ENCODE measurements around the gene INHBA. TPM values are rescaled to one million over a fixed set of nuclear protein-coding genes. Genes with fewer than 3 reads are reported as not detected.

INHBA gene
- total and polyA plus RNA-seq, 2 of the 4 experiments (the other 2 are of a cell fraction), result 60.2 to 112 TPM

DNA sequence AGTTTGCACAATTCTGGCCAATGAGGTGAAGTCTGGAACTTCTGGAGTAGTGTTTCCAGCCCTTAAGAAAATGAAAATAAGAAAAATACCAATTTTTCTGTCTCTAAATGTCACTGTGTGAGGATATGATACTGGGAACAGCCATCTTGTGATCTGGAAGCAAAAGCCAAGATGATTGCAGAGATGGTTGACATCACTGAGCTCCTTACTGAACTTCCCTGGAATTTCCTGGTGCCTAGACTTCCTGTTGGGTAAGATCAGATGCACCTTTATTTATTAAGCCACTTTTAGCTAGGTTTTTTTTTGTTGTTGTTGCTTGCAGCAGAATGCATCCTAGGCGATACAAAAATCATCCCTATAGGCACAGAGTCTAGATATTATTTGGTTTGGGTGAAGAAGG, 27.3 kb upstream of the INHBA start:
- BruUV-seq (replicated peaks), result no TSS peak
- Histone ChIP-seq H2BK5ac (ENCODE audit: low read depth, low read length, poor library complexity, severe bottlenecking) (no peak overlapping the region), H3K14ac (replicated peaks; ENCODE audit: low read depth, low read length) (0 out of 2 replicates have a peak overlapping the region, but pooled peaks have one; percentile 10), H2BK15ac (ENCODE audit: low read depth, low read length) (peak overlapping the region; percentile 62; the same call in 2 of the 3 replicates), H2BK20ac (ENCODE audit: low read depth, low read length) (no peak overlapping the region), H3K27me3 (ENCODE audit: control insufficient read depth, insufficient read depth, low read length) (no peaks in the 10 kb centered on the region), H3K4ac (ENCODE audit: low read depth, low read length) (peak overlapping the region; percentile 47; the same call in 1 of the 2 replicates), H3K36me3 (ENCODE audit: control insufficient read depth, insufficient read depth, low read length) (no peaks in the 10 kb centered on the region), H2AFZ (replicated peaks; ENCODE audit: low read length, poor library complexity) (no peak overlapping the region), H2BK120ac (ENCODE audit: low read depth, low read length) (no peak overlapping the region; the same call in 1 of the 2 replicates), H4K91ac (ENCODE audit: insufficient read depth, low read depth, low read length) (peak overlapping the region; percentile 16; the same call in 1 of the 2 replicates), H3K4me3 (ENCODE audit: insufficient read depth, low read depth, low read length) (no peak overlapping the region), H3K9me3 (ENCODE audit: control insufficient read depth, insufficient read depth, low read length) (peaks cover 2% of the 10 kb centered on the region; the same call in 1 of the 2 replicates), H3K4me2 (ENCODE audit: low read depth, low read length) (no peak overlapping the region), H2AK9ac (replicated peaks; ENCODE audit: low read depth, low read length, poor library complexity) (no peak overlapping the region), H3K9me1 (ENCODE audit: insufficient read depth, low read length) (peaks cover 7% of the 10 kb centered on the region), H3K9ac (ENCODE audit: low read depth, low read length) (no peak overlapping the region), H3K56ac (ENCODE audit: extremely low read depth, insufficient read depth, low read length) (no peak overlapping the region), H3K18ac (ENCODE audit: low read depth, low read length) (peak overlapping the region; percentile 20; the same call in 1 of the 2 replicates), H3K23ac (ENCODE audit: low read depth, low read length) (no peak overlapping the region), H4K5ac (ENCODE audit: low read depth, low read length) (peak overlapping the region; percentile 16; the same call in 1 of the 2 replicates), H3K4me1 (ENCODE audit: control insufficient read depth, insufficient read depth, low read length) (peaks cover 2% of the 10 kb centered on the region), H2AK5ac (ENCODE audit: low read depth, low read length) (peak overlapping the region; percentile 40), H3K27ac (ENCODE audit: insufficient read depth, low read length) (no peak overlapping the region), H3K79me1 (ENCODE audit: low read depth in 1 of 2, low read length in 2 of 2) (no peaks in the 10 kb centered on the region; a peak in 1 of 4 replicates), H4K8ac (ENCODE audit: low read depth in 2 of 2, low read length in 2 of 2) (peak overlapping the region in 1 of 2 experiments; percentile 37; a peak in 2 of 4 replicates), H4K20me1 (ENCODE audit: insufficient read depth, low read length) (no peaks in the 10 kb centered on the region)
- ChIA-PET CTCF (no interaction called here), POLR2A (ENCODE audit: unreplicated experiment) (no interaction called here)
- no peak for TF ChIP-seq RCOR1 (IDR thresholded peaks at IDR 0.05; ENCODE audit: insufficient replicate concordance, low read length)
- no peak for TF ChIP-seq RFX5 (IDR thresholded peaks at IDR 0.05; ENCODE audit: low read depth, low read length)
- TF ChIP-seq RAD21 (IDR thresholded peaks at IDR 0.05; ENCODE audit: low read length), result no peak
- TF ChIP-seq NFE2L2 (IDR thresholded peaks at IDR 0.05; ENCODE audit: low read depth, low read length), result no peak
- TF ChIP-seq FOS (IDR thresholded peaks at IDR 0.05; ENCODE audit: low read depth, low read length), result no peak
- TF ChIP-seq, protein P1, sequence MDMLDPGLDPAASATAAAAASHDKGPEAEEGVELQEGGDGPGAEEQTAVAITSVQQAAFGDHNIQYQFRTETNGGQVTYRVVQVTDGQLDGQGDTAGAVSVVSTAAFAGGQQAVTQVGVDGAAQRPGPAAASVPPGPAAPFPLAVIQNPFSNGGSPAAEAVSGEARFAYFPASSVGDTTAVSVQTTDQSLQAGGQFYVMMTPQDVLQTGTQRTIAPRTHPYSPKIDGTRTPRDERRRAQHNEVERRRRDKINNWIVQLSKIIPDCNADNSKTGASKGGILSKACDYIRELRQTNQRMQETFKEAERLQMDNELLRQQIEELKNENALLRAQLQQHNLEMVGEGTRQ (IDR thresholded peaks at IDR 0.05; ENCODE audit: low read depth, low read length), result no peak
- TF ChIP-seq MXI1 (IDR thresholded peaks at IDR 0.05; ENCODE audit: borderline replicate concordance, low read depth, low read length), result no peak
- TF ChIP-seq POLR2A (IDR thresholded peaks at IDR 0.05; ENCODE audit: low read depth, low read length), result no peak
- TF ChIP-seq SMC3 (IDR thresholded peaks at IDR 0.05; ENCODE audit: low read depth, low read length), result no peak
- TF ChIP-seq, protein P2, sequence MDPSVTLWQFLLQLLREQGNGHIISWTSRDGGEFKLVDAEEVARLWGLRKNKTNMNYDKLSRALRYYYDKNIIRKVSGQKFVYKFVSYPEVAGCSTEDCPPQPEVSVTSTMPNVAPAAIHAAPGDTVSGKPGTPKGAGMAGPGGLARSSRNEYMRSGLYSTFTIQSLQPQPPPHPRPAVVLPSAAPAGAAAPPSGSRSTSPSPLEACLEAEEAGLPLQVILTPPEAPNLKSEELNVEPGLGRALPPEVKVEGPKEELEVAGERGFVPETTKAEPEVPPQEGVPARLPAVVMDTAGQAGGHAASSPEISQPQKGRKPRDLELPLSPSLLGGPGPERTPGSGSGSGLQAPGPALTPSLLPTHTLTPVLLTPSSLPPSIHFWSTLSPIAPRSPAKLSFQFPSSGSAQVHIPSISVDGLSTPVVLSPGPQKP (IDR thresholded peaks at IDR 0.05; ENCODE audit: borderline replicate concordance, low read depth, low read length), result no peak
- TF ChIP-seq MAZ (IDR thresholded peaks at IDR 0.05; ENCODE audit: borderline replicate concordance, low read depth, low read length), result no peak
- no peak for TF ChIP-seq CTCF (conservative IDR thresholded peaks at IDR 0.05; ENCODE audit: low read depth, low read length)
- no peak for TF ChIP-seq CEBPB (IDR thresholded peaks at IDR 0.05; ENCODE audit: low read depth, low read length)
- no peak for TF ChIP-seq MAFK (IDR thresholded peaks at IDR 0.05; ENCODE audit: low read depth, low read length)
- no peak for TF ChIP-seq CHD1 (IDR thresholded peaks at IDR 0.05; ENCODE audit: low read depth, low read length)
- DNase-seq, result peak; percentile 31
- dilution Hi-C loops (cut with HindIII; ENCODE audit: low sequenced_read_pairs, unreplicated experiment), result no loop called here
- ATAC-seq (ENCODE audit: low read depth), result no peak
- no CpG with 5 or more reads among the region's 1 CpG for WGBS, 2 experiments (ENCODE audit: extremely low coverage in 2 of 2, insufficient read length in 1 of 2)
- in situ Hi-C loops (cut with MboI; ENCODE audit: low sequenced_read_pairs), result no loop called here
- intact Hi-C loops (cut with micrococcal nuclease), result loop anchor here (10.0 kb wide), 1 partner anchor 1495 kb away; no protein-coding TSS in a partner anchor

Measured in IMR-90 (cell line).